GM10266 (cell line): ENCODE results near the gene MAB21L3.

ENCODE experiments used
- DNase-seq: peaks from one replicate; pipeline ENCODE4 v3.0.0; 2012; ENCODE audit errors: extremely low spot score
- CTCF ChIP-seq: IDR thresholded peaks from 2 replicates; pipeline ENCODE4 v1.5.1; 2012; ENCODE audit warnings: mild to moderate bottlenecking, low read depth; ENCODE audit not compliant: control insufficient read depth, insufficient read depth; ENCODE audit errors: missing control alignments

The MAB21L3 gene

DNA sequence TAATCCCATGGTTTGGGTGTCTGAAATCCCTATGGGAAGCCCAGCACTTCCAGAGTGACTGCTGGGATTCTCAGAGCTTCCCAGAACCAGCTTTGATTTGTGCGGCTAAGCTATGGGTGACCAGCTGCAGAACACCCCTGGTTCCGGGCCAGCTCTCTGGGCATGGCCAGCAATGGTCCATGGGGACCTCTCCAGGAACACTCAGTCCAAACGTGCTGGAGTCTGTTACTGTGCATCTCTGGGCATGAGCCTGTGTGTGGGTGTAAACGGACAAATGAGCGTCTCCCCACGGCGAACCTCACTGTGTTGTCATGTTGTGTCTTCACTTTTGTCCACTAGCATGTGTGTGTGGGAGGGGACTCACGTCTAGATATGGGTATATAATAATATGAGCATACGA is 54.4 kb downstream of the MAB21L3 start:
- no peak for DNase-seq
- no peak for TF ChIP-seq CTCF

DNA sequence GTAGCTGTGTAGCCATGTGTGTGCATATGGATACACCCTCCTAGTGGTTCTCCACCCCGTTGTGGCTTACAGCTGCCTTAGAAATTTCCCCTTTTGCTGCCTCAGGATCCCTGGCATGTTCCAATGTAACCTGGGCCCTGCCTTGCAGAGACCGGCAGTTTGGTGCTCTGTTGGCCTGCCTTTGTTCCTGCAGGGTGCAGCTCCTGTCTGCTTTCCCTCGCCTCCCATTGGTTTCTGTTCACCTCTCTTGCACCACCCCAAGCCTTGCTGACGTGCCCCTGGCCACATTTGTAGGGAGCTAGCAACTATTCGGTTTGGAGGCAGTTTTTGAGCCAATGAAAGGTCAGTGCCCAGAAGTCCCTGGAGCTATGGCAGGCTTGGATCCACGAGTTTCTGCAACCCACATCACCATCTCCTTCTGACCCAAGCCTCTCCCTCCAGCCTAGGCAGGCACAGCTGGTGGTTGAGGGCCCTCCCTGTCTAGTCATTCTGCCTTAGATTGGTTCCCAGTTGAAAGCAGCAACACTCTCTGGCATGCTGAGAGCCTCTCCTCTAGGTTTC is 54.9 kb downstream of the MAB21L3 start:
- DNase-seq: no peak

DNA sequence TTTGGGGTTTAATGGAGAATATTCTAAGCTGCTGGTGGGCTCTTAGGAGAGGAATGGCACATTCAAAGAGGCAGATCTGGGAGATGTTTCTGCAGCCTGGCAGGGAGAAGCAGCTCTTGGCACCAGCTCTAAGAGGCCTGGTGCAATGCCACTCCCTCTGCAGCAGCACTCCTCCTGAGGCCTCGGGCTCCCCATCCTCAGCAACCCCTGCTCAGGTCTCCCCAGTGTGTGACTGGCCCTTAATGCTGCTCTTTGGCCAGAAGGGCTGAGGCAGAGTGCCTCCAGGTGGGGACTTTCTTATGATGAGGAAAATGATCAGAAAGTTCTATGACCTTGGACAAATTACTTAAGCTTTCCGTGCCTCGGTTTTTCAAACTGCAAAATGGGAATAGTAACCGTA is 55.5 kb downstream of the MAB21L3 start:
- no peak for TF ChIP-seq CTCF
- DNase-seq: no peak

More for the DNA sequence above, 54.9 kb downstream of the MAB21L3 start:
- TF ChIP-seq CTCF: no peak

DNA sequence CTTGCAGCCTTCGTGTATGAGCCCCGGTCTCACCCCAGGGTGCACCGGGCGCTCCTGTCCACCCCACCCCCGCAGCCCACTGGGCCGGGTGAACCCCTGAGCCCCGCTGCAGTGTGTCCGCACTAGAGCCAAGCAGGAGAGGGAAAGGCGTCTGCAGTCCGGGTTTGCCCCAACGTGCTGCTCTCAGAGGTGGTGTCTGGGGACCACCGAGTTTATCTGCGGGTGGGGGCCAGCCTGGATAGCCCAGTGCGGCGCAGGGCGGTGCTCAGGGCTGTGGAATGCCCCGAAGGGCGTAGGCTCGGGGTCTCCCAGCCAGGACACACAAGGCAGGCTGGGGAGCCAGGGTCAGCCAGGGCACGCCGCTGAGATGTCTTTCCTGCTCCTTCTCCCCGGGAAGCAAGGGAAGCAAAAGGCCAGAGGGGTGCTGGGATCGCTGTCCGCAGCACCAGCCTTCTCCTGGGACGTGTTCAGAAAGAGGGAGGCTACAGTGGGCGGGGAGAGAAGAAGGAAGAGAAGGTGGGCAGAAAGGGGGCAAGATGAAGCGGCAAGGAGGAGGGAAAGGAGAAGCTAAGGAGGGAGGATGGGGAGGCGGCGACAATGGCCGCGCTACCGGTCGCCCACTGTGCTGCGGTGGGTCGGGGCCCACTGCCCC is 56.6 kb downstream of the MAB21L3 start:
- DNase-seq: no peak
- no peak for TF ChIP-seq CTCF

DNA sequence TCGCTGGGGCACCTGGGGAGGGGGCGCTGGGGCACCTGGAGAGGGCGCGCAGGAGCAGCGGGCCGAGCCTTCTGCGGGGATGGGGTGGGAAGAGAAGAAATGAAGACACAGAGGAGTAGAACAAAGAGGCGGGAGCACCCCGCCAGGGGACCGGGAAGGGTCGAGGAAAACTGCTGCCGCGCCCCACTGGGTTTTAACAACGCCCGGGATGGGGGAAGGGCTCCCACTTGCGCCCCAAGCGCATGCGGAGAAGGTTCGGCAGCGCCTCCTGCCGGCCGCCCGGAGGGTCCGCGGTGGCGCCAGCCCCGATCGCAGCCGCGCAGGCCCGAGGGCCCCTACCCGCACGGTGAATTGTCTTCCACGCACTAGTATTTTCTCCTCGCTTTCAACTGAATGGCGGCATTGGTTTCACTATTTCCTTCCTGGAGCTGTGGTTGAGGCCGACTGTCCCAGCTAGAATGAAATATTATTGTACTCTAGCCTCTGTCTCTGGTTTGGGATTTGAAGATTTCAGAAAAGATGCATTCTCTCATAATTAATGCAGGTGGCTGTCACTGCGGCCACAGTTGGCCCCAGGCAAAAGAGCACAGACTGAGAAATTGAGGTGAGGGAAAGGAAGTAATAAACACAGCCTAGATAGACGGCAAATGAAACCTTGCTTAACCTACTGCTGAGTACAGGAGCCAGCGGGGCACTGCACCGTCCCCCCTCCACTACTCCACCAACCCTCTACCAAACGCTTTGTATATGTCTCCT is 57.3 kb downstream of the MAB21L3 start:
- DNase-seq: peak; percentile 87

GRCh38 chr1:116169898-116170297 is 58.7 kb downstream of the MAB21L3 start:
- no peak for TF ChIP-seq CTCF
- no peak for DNase-seq

More for the DNA sequence above, 57.3 kb downstream of the MAB21L3 start:
- peak; percentile 93 for TF ChIP-seq CTCF

DNA sequence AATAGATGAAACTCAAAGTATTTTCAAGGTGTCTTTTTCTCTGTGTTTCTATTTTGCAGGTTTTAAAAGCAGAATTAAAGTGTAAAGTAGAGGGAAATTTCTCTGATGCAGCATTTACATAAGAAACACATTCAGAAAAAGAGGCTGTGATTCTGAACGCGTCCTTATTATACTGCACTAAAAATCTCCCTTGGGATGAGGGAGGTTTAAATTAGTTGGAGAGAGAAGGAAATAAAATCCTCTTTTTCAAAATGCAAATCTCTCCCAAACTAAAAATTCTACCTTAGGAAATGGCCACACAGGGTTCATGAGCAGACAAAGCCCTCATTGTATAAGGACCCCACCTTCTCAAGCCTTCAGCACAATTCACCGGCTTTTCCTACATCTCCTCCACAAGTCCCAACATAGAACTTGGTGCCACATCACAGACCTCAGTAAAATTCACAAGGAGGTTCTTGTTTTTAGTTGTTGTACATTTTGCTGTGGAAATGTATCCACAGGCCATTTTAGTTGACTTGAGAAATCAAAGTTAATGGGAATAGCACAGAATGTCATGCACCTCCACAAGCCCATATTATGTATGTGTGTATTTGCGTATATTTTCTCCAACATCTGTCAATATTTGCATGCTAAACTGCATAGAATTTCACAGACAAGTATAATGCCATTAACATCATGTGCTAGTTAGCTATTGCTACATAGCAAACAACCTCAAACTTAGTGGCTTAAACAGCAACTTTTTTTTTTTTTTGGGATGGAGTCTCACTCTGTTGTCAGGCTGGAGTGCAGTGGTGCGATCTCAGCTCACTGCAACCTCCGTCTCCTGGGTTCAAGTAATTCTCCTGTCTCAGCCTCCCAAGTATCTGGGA is 59.8 kb downstream of the MAB21L3 start:
- DNase-seq: no peak

More for the DNA sequence above, 59.8 kb downstream of the MAB21L3 start:
- no peak for TF ChIP-seq CTCF
